DOHH2 (cell line): ENCODE measurements around the gene ZNF532.

ENCODE experiments used
- EZH2phosphoT487 ChIP-seq: fragments of 200-600 bp; sonication (generic); IDR thresholded peaks from 2 replicates; pipeline ENCODE4 v1.6.1; 2017; ENCODE audit warnings: borderline replicate concordance, mild to moderate bottlenecking, antibody characterized with exemption, low read length, moderate library complexity, mixed read lengths
- TF ChIP-seq, protein P1 (sequence below): fragments of 200-600 bp; sonication (generic); IDR thresholded peaks from one replicate; pipeline ENCODE4 v1.5.1; 2014; ENCODE audit warnings: antibody characterized with exemption, mild to moderate bottlenecking, low read depth, low read length; ENCODE audit not compliant: poor library complexity, severe bottlenecking

DNA sequence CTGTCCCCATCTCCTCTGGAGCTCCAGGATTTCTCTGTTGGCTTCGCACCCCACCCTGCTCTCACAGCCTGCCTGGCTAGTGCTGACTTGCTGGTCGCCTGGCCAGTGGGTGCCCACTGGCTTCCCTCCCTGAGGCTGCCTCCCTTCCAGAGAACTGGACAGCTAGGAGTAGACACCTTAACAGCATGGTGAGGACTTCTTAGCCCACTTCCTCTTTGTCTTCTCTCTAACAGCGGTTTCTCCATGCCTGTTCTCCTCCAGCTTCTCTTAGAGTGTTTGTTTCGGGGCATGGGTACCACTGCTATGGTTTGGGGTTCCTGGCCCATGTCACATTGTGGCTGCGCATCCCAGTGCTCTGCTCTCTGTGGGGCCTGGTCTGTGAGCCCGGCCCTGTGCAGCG, 37.1 kb downstream of the ZNF532 start:
- TF ChIP-seq, protein P1, sequence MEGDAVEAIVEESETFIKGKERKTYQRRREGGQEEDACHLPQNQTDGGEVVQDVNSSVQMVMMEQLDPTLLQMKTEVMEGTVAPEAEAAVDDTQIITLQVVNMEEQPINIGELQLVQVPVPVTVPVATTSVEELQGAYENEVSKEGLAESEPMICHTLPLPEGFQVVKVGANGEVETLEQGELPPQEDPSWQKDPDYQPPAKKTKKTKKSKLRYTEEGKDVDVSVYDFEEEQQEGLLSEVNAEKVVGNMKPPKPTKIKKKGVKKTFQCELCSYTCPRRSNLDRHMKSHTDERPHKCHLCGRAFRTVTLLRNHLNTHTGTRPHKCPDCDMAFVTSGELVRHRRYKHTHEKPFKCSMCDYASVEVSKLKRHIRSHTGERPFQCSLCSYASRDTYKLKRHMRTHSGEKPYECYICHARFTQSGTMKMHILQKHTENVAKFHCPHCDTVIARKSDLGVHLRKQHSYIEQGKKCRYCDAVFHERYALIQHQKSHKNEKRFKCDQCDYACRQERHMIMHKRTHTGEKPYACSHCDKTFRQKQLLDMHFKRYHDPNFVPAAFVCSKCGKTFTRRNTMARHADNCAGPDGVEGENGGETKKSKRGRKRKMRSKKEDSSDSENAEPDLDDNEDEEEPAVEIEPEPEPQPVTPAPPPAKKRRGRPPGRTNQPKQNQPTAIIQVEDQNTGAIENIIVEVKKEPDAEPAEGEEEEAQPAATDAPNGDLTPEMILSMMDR: no peak
- no peak for TF ChIP-seq EZH2phosphoT487
